OCI-LY1 (cell line): ENCODE data around the gene UBE2Z.

ENCODE experiments used
- H2AFZ ChIP-seq: fragments of 200-600 bp; sonication (generic), shearing (Covaris generic); 2 replicates; pipeline ENCODE4 v1.6.0; 2014; ENCODE audit warnings: antibody characterized with exemption, mild to moderate bottlenecking, low read length
- H3F3A ChIP-seq: fragments of 200-600 bp; sonication (generic), shearing (Covaris generic); 2 replicates; pipeline ENCODE4 v1.6.0; 2014; ENCODE audit warnings: mild to moderate bottlenecking, antibody characterized with exemption, low read length, moderate library complexity; ENCODE audit not compliant: insufficient read depth
- H3K27ac ChIP-seq: fragments of 200-600 bp; sonication (generic); 2 replicates; pipeline ENCODE4 v1.5.1; 2014; ENCODE audit warnings: low read length, mixed run types, mild to moderate bottlenecking, low read depth; ENCODE audit not compliant: poor library complexity, severe bottlenecking
- H3K27me3 ChIP-seq: fragments of 200-600 bp; sonication (generic); 2 replicates; pipeline ENCODE4 v1.6.0; 2014; ENCODE audit warnings: antibody characterized with exemption, mild to moderate bottlenecking, low read length, moderate library complexity; ENCODE audit not compliant: insufficient read depth
- H3K36me3 ChIP-seq: fragments of 200-600 bp; sonication (generic); 2 replicates; pipeline ENCODE4 v1.6.1; 2014; ENCODE audit warnings: mild to moderate bottlenecking, antibody characterized with exemption, low read length, moderate library complexity, mixed read lengths; ENCODE audit not compliant: insufficient read depth
- H3K4me1 ChIP-seq: fragments of 200-600 bp; sonication (generic); 2 replicates; pipeline ENCODE4 v1.5.1; 2014; ENCODE audit warnings: mild to moderate bottlenecking, low read length, moderate library complexity; ENCODE audit not compliant: insufficient read depth, severe bottlenecking
- H3K4me2 ChIP-seq: fragments of 200-600 bp; sonication (generic), shearing (Covaris generic); 2 replicates; pipeline ENCODE4 v1.6.1; 2014; ENCODE audit warnings: low read length
- H3K4me3 ChIP-seq: fragments of 200-600 bp; sonication (generic); 2 replicates; pipeline ENCODE4 v1.5.1; 2014; ENCODE audit warnings: low read length, low read depth, mild to moderate bottlenecking, mixed read lengths; ENCODE audit not compliant: poor library complexity, severe bottlenecking
- H3K79me2 ChIP-seq: fragments of 200-600 bp; shearing (Covaris generic); 2 replicates; pipeline ENCODE4 v1.6.1; 2016; ENCODE audit warnings: mixed run types, low read length, mixed read lengths; ENCODE audit not compliant: insufficient read depth
- H3K9ac ChIP-seq: fragments of 200-600 bp; sonication (generic), shearing (Covaris generic); 2 replicates; pipeline ENCODE4 v1.6.1; 2014; ENCODE audit warnings: mild to moderate bottlenecking, low read length, mixed read lengths
- H3K9me2 ChIP-seq: fragments of 200-600 bp; sonication (generic), shearing (Covaris generic); 2 replicates; pipeline ENCODE4 v1.6.1; 2014; ENCODE audit warnings: low read depth, mild to moderate bottlenecking, low read length, mixed read lengths
- H3K9me3 ChIP-seq: fragments of 200-600 bp; shearing (Covaris generic); 2 replicates; pipeline ENCODE4 v1.6.1; 2014; ENCODE audit warnings: low read length, mixed read lengths
- H4K20me1 ChIP-seq: fragments of 200-600 bp; sonication (generic), shearing (Covaris generic); 2 replicates; pipeline ENCODE4 v1.6.0; 2016; ENCODE audit warnings: mild to moderate bottlenecking, low read length; ENCODE audit not compliant: insufficient read depth
- CTCF ChIP-seq: fragments of 200-600 bp; sonication (generic), shearing (Covaris generic); IDR thresholded peaks from 2 replicates; pipeline ENCODE4 v1.5.1; 2017; ENCODE audit warnings: mild to moderate bottlenecking, antibody characterized with exemption, low read length, moderate library complexity, mixed read lengths
- EZH2 ChIP-seq: fragments of 200-600 bp; sonication (generic), shearing (Covaris generic); IDR thresholded peaks from 2 replicates; pipeline ENCODE4 v1.8.0; 2017; ENCODE audit warnings: borderline replicate concordance, mixed run types, mild to moderate bottlenecking, antibody characterized with exemption, low read length, moderate library complexity, mixed read lengths

UBE2Z gene

GRCh38 chr17:48960834-48961515 is 52.8 kb downstream of the UBE2Z start:
- H3K79me2 ChIP-seq: no peaks in the 10 kb centered on the region
- no peaks in the 10 kb centered on the region for H4K20me1 ChIP-seq
- H3K4me1 ChIP-seq: no peaks in the 10 kb centered on the region
- no peak overlapping the region for H2AFZ ChIP-seq
- H3K9ac ChIP-seq: no peak overlapping the region
- peaks cover 5% of the 10 kb centered on the region; the same call in 1 of the 2 replicates for H3K27me3 ChIP-seq
- H3K4me2 ChIP-seq: no peak overlapping the region
- no peak overlapping the region for H3K27ac ChIP-seq
- no peak overlapping the region for H3K4me3 ChIP-seq
- H3K36me3 ChIP-seq: no peaks in the 10 kb centered on the region
- H3K9me3 ChIP-seq: no peaks in the 10 kb centered on the region
- no peak for TF ChIP-seq EZH2
- TF ChIP-seq CTCF: no peak
- H3F3A ChIP-seq: no peaks in the 10 kb centered on the region
- no peaks in the 10 kb centered on the region for H3K9me2 ChIP-seq

GRCh38 chr17:48961516-48962233 is 53.5 kb downstream of the UBE2Z start:
- Histone ChIP-seq H2AFZ (no peak overlapping the region), H3K79me2 (no peaks in the 10 kb centered on the region), H3K4me3 (no peak overlapping the region), H4K20me1 (no peaks in the 10 kb centered on the region), H3K9ac (no peak overlapping the region), H3K36me3 (no peaks in the 10 kb centered on the region), H3F3A (no peaks in the 10 kb centered on the region), H3K27ac (no peak overlapping the region), H3K4me1 (no peaks in the 10 kb centered on the region), H3K9me3 (no peaks in the 10 kb centered on the region), H3K27me3 (peaks cover 5% of the 10 kb centered on the region; the same call in 1 of the 2 replicates), H3K4me2 (no peak overlapping the region), H3K9me2 (no peaks in the 10 kb centered on the region)
- TF ChIP-seq EZH2 (no peak), CTCF (no peak)

GRCh38 chr17:48970224-48970623 is 62.0 kb downstream of the UBE2Z start:
- Histone ChIP-seq H3K27me3 (no peaks in the 10 kb centered on the region), H3K27ac (no peak overlapping the region), H2AFZ (no peak overlapping the region), H3K79me2 (no peaks in the 10 kb centered on the region), H3K9ac (no peak overlapping the region), H3K4me2 (no peak overlapping the region), H3K9me3 (no peaks in the 10 kb centered on the region), H3K36me3 (no peaks in the 10 kb centered on the region), H3F3A (no peaks in the 10 kb centered on the region), H4K20me1 (no peaks in the 10 kb centered on the region), H3K9me2 (no peaks in the 10 kb centered on the region), H3K4me3 (no peak overlapping the region), H3K4me1 (no peaks in the 10 kb centered on the region)
- TF ChIP-seq EZH2: no peak
- TF ChIP-seq CTCF: no peak
